KBM-7 (cell line): ENCODE measurements around the gene MAPK1.
A peak's percentile ranks its signal among the peaks of the same experiment; 100 is the strongest.
"Not testable (repeated sequence)": the region's sequence is repeated elsewhere in the genome, so short reads cannot be mapped to it uniquely, and the experiment has no call there.

Source experiments
- DNase-seq: peaks from one replicate; pipeline ENCODE4 v3.0.0-alpha.2; 2015
- in situ Hi-C: fragments of 300-500 bp; cut with MboI; formaldehyde crosslinking; loops from 2 replicates; pipeline ENCODE4 v1.14.3; 2020; ENCODE audit warnings: low sequenced_read_pairs, low pct_unique_long_range_greater_than_20kb, mixed read lengths

Gene MAPK1

GRCh38 chr22:21887841-21888240, 20.4 kb upstream of the MAPK1 start:
- in situ Hi-C loops = no loop called here
- no peak for DNase-seq

DNA sequence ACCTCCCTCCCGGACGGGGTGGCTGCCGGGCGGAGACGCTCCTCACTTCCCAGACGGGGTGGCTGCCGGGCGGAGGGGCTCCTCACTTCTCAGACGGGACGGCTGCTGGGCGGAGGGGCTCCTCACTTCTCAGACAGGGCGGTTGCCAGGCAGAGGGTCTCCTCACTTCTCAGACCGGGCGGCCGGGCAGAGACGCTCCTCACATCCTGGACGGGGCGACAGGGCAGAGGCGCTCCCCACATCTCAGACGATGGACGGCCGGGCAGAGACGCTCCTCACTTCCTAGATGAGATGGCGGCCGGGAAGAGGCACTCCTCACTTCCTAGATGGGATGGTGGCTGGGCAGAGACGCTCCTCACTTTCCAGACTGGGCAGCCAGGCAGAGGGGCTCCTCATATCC, 16.5 kb upstream of the MAPK1 start:
- in situ Hi-C loops, DNase-seq: not testable (repeated sequence)

DNA sequence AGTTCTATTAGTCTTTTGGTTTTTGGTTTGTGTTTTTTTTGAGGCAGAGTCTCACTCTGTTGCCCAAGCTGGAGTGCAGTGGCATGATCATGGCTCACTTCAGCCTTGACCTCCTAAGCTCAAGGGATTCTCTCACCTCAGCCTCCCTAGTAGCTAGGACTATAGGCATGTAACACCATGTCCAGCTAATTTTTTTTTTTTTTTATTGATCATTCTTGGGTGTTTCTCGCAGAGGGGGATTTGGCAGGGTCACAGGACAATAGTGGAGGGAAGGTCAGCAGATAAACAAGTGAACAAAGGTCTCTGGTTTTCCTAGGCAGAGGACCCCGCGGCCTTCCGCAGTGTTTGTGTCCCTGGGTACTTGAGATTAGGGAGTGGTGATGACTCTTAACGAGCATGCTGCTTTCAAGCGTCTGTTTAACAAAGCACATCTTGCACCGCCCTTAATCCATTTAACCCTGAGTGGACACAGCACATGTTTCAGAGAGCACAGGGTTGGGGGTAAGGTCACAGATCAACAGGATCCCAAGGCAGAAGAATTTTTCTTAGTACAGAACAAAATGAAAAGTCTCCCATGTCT, 15.4 kb upstream of the MAPK1 start:
- in situ Hi-C loops, DNase-seq: not testable (repeated sequence)

- DNase-seq = no peak
- in situ Hi-C loops = no loop called here
Observed at GRCh38 chr22:21881841-21882753, 14.7 kb upstream of the MAPK1 start.

DNA sequence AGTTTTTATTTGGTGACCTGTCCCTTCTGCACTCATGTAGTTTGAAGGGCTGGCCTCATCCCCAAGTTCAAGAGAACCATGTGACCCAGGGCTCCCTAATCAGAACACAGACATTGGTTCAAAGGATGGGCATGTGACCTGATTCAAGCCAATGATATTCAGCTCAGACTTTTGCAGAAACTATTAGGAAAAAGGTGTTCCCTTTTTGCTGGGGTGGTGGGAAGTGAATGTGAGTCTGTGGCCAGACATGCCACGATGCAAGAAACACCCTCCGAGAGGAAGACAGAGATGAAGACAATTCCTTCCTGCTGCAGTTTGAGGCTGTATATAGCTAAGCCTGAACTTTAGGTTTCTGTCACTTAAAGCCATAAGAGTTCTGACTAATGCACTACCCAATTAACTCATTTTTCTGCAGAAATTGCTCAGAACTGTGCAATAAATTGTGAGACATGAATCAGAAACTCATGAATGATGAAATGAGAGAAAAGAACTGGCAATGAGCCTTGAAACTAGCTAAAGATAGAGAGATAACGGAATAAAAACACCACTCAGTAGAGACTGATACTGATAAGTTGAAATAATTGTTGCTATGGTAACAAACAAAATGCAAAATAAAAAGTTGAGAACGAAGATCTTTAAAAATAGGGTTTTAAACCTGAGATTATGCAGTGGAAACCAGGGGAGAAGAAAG, 9.2 kb upstream of the MAPK1 start:
- in situ Hi-C loops = no loop called here
- no peak for DNase-seq

DNA sequence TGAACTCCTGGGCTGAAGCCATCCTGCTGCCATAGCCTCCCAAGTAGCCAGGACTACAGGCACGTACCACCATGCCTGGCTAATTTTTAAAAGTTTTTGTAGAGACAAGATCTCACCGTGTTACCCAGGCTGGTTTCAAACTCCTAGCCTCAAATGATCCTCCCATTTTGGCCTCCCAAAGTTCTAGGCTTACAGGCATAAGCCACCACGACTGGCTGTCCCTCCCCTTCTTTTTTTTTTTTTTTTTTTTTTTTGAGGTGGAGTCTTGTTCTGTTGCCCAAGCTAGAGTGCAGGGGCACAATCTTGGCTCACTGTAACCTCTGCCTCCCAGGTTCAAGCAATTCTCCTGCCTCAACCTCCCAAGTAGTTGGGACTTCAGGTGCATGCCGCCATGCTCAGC, 7.5 kb upstream of the MAPK1 start:
- in situ Hi-C loops, DNase-seq: not testable (repeated sequence)

DNA sequence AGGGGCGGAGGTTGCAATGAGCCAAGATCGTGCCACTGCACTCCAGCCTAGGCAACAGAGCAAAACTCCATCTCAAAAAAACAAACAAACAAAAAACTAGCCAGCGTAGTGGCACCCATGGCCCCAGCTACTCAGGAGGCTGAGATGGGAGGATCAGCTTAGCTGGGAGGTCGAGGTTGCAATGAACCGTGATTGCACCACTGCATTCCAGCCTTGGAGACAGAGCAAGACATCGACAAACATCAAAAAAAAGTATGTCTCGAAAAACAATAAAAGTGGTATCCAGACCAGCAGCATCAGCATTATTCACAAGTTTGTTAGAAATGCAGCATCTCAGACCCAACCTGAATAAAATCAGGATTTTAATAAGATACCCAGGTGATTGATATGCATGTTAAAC, 6.2 kb upstream of the MAPK1 start:
- in situ Hi-C loops = no loop called here
- no peak for DNase-seq

GRCh38 chr22:21872741-21873140, 5.3 kb upstream of the MAPK1 start:
- DNase-seq, in situ Hi-C loops: not testable (repeated sequence)

- in situ Hi-C loops = no loop called here
- no peak for DNase-seq
Observed at GRCh38 chr22:21868651-21869050, 1.2 kb upstream of the MAPK1 start.

GRCh38 chr22:21866833-21867527, 465 bp downstream of the MAPK1 start:
- peak; percentile 19 for DNase-seq
- in situ Hi-C loops = no loop called here

DNA sequence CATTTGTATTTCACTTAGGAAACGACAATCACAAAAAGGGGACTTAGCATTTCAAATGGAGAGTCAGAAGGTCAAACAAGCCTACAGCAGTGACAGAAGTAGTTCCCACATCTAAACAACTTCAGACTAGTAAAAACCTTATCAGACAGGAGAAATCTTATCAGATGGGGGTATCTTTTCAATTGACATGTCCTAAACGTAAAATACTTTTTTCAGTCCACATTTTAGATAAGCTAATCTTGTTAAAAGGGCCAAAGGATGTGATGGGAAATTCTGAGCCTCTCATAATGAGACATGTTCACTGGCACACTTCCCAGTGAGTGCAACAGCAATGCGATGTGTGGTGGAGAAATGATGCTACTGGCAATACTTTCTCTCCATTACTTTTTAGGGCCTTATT, 2.4 kb downstream of the MAPK1 start:
- no peak for DNase-seq
- in situ Hi-C loops = no loop called here

DNA sequence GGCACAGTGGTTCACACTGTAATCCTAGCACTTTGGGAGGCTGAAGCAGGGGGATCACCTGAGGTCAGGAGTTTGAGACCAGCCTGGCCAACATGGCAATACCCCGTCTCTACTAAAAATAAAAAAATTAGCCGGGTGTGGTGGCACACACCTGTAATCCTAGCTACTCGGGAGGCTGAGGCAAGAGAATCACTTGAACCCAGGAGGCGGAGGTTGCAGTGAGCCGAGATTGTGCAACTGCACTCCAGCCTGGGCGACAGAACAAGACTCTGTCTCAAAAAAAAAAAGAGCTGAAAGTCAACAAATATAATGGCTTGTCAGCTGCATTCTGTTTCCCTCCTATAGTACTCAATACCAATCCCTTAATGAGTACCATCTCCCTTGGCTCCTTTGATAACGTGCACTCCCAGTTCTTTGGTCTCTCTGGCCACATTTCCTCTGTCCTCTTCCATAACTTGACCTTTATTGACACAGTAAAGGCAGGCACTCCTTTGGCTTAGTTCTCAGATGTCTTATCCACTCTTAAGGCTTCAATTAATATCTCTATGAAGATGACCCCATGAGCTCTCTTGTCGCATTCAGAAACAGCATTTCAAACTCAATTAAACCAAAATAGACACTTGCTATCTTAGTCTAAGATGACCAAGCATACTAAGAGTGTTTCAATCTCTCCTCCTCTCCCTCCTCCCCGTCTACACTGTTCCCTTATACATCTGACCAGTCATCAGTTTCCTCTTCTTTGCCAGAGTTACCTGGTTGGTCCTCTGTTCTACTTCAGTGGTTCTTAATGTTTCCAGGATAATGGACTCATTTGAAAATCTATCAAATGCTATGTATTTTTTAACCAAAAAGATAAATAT, 4.8 kb downstream of the MAPK1 start:
- no peak for DNase-seq
- in situ Hi-C loops = no loop called here

GRCh38 chr22:21861851-21862250, 5.6 kb downstream of the MAPK1 start:
- DNase-seq = no peak
- in situ Hi-C loops = no loop called here

DNA sequence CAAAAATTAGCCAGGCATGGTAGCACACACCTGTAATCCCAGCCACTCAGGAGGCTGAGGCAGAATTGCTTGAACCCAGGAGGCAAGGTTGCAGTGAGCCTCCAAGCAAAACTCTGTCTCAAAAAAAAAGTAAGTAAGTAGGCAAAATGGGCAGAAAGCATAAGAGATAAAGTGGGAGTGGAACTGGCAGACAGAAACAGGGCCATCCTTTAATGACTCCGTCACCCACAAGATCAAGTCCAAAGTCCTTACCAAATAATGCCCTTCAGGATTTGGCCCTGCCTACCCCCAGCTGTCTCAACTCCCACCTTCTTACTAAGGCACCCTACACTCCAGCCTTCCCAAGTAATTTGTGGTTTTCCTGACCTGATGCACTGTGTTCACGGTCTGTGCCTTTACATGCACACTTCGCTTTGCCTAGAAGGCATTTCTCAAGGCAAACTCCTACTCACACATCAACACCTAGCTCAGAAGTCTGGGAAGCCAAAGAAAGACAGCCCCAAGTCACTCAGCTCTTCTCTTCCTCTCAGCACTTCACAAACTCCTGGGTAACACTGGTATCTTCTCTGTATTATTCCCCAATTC, 6.1 kb downstream of the MAPK1 start:
- no peak for DNase-seq
- in situ Hi-C loops = no loop called here

DNA sequence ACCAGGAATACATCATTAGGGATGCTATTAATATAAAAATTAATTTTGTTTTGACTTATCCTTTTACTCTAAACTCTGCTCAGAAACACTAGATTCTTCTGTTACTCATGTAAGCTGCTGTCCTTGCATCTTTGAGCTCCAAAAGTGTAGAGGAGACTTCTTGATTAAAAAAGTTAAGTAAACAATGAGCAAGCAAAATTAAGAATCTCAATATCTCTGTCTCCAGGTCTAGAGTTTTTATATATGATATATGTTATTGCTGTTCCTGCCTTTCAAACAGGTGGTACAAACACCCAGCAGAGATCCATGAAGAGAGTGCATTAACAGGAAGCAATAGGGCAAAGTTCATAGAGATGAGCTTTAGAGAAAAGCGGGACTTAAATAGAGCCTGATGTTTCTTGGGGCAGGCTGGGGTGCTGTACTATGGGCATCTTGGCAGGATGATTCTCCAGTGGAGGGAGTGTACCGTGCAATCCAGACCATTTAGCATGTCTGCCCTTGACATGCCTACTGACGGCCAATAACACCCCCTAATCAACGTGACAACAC, 6.9 kb downstream of the MAPK1 start:
- DNase-seq = no peak
- in situ Hi-C loops = no loop called here

- in situ Hi-C loops = no loop called here
- no peak for DNase-seq
Observed at GRCh38 chr22:21858025-21858764, 9.2 kb downstream of the MAPK1 start.

DNA sequence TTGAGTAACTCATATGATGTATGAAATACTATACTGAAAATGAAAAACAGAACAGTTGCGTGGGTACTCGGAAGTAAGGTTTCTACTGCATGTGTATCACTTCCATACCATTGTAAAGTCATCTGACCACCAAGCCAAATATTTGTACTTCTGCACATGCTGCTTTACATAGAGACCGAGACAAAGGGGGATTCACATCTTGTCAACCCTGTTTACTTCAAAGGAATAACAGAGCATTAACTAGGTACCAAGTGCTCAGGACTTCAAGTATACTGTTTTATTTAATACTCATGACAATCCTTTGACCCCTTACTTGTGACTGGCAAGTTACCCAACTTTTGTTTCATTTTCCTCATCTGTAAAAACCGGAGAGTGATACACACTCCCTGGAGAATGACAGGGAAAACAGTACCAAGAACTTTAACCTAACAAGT, 9.9 kb downstream of the MAPK1 start:
- in situ Hi-C loops = no loop called here
- no peak for DNase-seq
